Vagina (tissue), 2 donors: Measurements from ENCODE around the gene ATOH7. TPM values are rescaled to one million over a fixed set of nuclear protein-coding genes. Genes with fewer than 3 reads are reported as not detected.

Experiments used
- DNase-seq, 2 donors: peaks; one replicate each; pipeline ENCODE4 v3.0.0-alpha.2; 2017; ENCODE audit errors: extremely low spot score in 2 of 2
- H3K27ac ChIP-seq: fragments of 200-600 bp; sonication (generic); one replicate; pipeline ENCODE4 v1.5.1; 2019
- H3K27me3 ChIP-seq: fragments of 200-600 bp; sonication (generic); one replicate; pipeline ENCODE4 v1.5.1; 2019
- H3K36me3 ChIP-seq, 2 donors: fragments of 200-600 bp; sonication (generic); one replicate each; pipeline ENCODE4 v1.5.1; 2017 to 2019
- H3K4me1 ChIP-seq: fragments of 200-600 bp; sonication (generic); one replicate; pipeline ENCODE4 v1.5.1; 2019
- H3K4me3 ChIP-seq, 2 donors: fragments of 200-600 bp; sonication (generic); 1 replicate in 1 of 2; 2 replicates in 1 of 2; pipeline ENCODE4 v1.5.1; 2016 to 2019
- H3K9me3 ChIP-seq: fragments of 200-600 bp; sonication (generic); one replicate; pipeline ENCODE4 v1.5.1; 2019
- CTCF ChIP-seq, 3 experiments: fragments of 450-650 bp in 2 of 3; fragments of 200-600 bp in 1 of 3; sonication (generic) in 1 of 3; IDR thresholded peaks; one replicate each; pipeline ENCODE4 v1.5.1; 2017 to 2019; ENCODE audit warnings: antibody characterized with exemption in 3 of 3, mild to moderate bottlenecking in 2 of 3, moderate library complexity in 2 of 3
- POLR2A ChIP-seq, 2 donors: fragments of 450-650 bp; IDR thresholded peaks; one replicate each; pipeline ENCODE4 v1.6.1; 2017; ENCODE audit warnings: antibody characterized with exemption in 2 of 2, mild to moderate bottlenecking in 2 of 2, moderate library complexity in 2 of 2
- POLR2AphosphoS5 ChIP-seq, 2 donors: sonication (generic); formaldehyde crosslinking; IDR thresholded peaks; one replicate each; pipeline ENCODE4 v1.9.0; 2017; ENCODE audit warnings: antibody characterized with exemption in 2 of 2, mild to moderate bottlenecking in 2 of 2, low read depth in 1 of 2; ENCODE audit not compliant: insufficient read depth in 1 of 2
- intact Hi-C: fragments of 100-400 bp; cut with DNase I; formaldehyde crosslinking; loops from one replicate; pipeline ENCODE4 v1.15.1; 2023
- total RNA-seq: library from RNA; depleted of rRNA; stranded (reverse); fragments of >200 nt; gene quantifications from one replicate; pipeline ENCODE4 v1.2.3, GENCODE V29; 2016

The ATOH7 gene
- total RNA-seq, 1 donor from 2014 or later: not detected

GRCh38 chr10:68242051-68242450 is 10.1 kb upstream of the ATOH7 start:
- H3K27ac ChIP-seq: no peak overlapping the region
- no peak overlapping the region for H3K4me3 ChIP-seq
- no peaks in the 10 kb centered on the region for H3K36me3 ChIP-seq
- TF ChIP-seq CTCF (IDR thresholded peaks at IDR 0.05) (no peak), POLR2AphosphoS5 (IDR thresholded peaks at IDR 0.05; ENCODE audit: insufficient read depth in 1 of 2, low read depth in 1 of 2) (no peak)
- intact Hi-C loops: no loop called here
- H3K9me3 ChIP-seq: no peaks in the 10 kb centered on the region
- no peaks in the 10 kb centered on the region for H3K27me3 ChIP-seq
- no peaks in the 10 kb centered on the region for H3K4me1 ChIP-seq
- no peak for DNase-seq

DNA sequence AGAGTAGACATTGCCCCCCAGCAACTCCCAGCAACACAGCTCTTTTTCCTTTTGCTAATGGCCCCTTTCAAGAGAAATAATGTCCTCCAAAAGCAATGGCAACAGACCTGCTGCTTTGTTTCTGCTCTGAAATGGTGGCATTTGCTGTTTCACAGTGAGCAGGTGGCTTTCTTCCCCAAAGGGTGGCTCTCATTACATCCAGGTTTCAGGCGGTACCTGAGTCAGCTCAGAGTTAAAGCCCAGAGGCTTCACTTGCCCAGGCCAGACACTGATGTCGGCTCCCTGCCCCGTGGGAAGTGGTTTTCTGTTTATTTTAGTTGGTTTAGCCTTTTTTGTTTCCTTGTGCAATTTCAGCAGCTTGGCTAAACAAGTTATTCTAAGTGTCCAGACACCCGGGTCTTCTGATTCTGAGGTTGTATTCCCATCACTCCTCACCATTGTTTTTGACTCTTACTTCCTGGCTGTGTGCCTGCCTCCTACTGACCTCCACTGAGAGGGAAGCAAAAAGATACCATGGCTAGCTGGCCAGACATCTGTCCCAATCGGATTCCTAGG is 7.8 kb upstream of the ATOH7 start:
- Histone ChIP-seq H3K4me1 (no peaks in the 10 kb centered on the region), H3K36me3 (no peaks in the 10 kb centered on the region), H3K27ac (no peak overlapping the region), H3K4me3 (no peak overlapping the region), H3K9me3 (no peaks in the 10 kb centered on the region), H3K27me3 (no peaks in the 10 kb centered on the region)
- intact Hi-C loops: no loop called here
- TF ChIP-seq POLR2A (IDR thresholded peaks at IDR 0.05) (no peak), CTCF (IDR thresholded peaks at IDR 0.05) (no peak), POLR2AphosphoS5 (IDR thresholded peaks at IDR 0.05; ENCODE audit: insufficient read depth in 1 of 2, low read depth in 1 of 2) (no peak)
- DNase-seq: no peak

- no peaks in the 10 kb centered on the region for H3K27me3 ChIP-seq
- no peaks in the 10 kb centered on the region for H3K4me1 ChIP-seq
- H3K4me3 ChIP-seq: no peak overlapping the region
- intact Hi-C loops: no loop called here
- TF ChIP-seq CTCF (IDR thresholded peaks at IDR 0.05) (no peak), POLR2AphosphoS5 (IDR thresholded peaks at IDR 0.05; ENCODE audit: insufficient read depth in 1 of 2, low read depth in 1 of 2) (no peak), POLR2A (IDR thresholded peaks at IDR 0.05) (no peak)
- H3K9me3 ChIP-seq: no peaks in the 10 kb centered on the region
- DNase-seq: no peak
- no peak overlapping the region for H3K27ac ChIP-seq
- no peaks in the 10 kb centered on the region for H3K36me3 ChIP-seq
Measured at GRCh38 chr10:68239069-68239468, 7.2 kb upstream of the ATOH7 start.

GRCh38 chr10:68238371-68238770 is 6.5 kb upstream of the ATOH7 start:
- no peaks in the 10 kb centered on the region for H3K27me3 ChIP-seq
- no peak overlapping the region for H3K4me3 ChIP-seq
- H3K27ac ChIP-seq: no peak overlapping the region
- DNase-seq: no peak
- no peaks in the 10 kb centered on the region for H3K9me3 ChIP-seq
- no peaks in the 10 kb centered on the region for H3K36me3 ChIP-seq
- intact Hi-C loops: no loop called here
- TF ChIP-seq CTCF (IDR thresholded peaks at IDR 0.05) (no peak), POLR2A (IDR thresholded peaks at IDR 0.05) (no peak), POLR2AphosphoS5 (IDR thresholded peaks at IDR 0.05; ENCODE audit: insufficient read depth in 1 of 2, low read depth in 1 of 2) (no peak)
- H3K4me1 ChIP-seq: no peaks in the 10 kb centered on the region

- Histone ChIP-seq H3K27me3 (no peaks in the 10 kb centered on the region), H3K4me3 (no peak overlapping the region), H3K4me1 (no peaks in the 10 kb centered on the region), H3K27ac (no peak overlapping the region), H3K9me3 (no peaks in the 10 kb centered on the region), H3K36me3 (no peaks in the 10 kb centered on the region)
- no peak for DNase-seq
- intact Hi-C loops: no loop called here
- no peak for TF ChIP-seq POLR2AphosphoS5 (IDR thresholded peaks at IDR 0.05; ENCODE audit: insufficient read depth in 1 of 2, low read depth in 1 of 2)
- TF ChIP-seq POLR2A (IDR thresholded peaks at IDR 0.05): no peak
- no peak for TF ChIP-seq CTCF (IDR thresholded peaks at IDR 0.05)
Measured at GRCh38 chr10:68237173-68237572, 5.3 kb upstream of the ATOH7 start.
